Adrenal gland (tissue), 12 donors: ENCODE data around the gene CASP9. TPM values are rescaled to one million over a fixed set of nuclear protein-coding genes. Genes with fewer than 3 reads are reported as not detected.

Experiments
- DNase-seq, 7 donors: peaks; one replicate each; pipeline ENCODE4 v3.0.0-alpha.2; 2019 to 2020
- H3K27ac ChIP-seq, 5 donors: fragments of 200-600 bp; sonication (generic) in 4 of 5; 1 replicate in 3 of 5; 2 replicates in 2 of 5; pipeline versions ENCODE4 v1.5.1 to v1.8.0; 2016 to 2020; ENCODE audit warnings: mild to moderate bottlenecking in 1 of 5
- H3K27me3 ChIP-seq: fragments of 200-600 bp; 2 replicates; pipeline ENCODE4 v1.8.0; 2021
- H3K36me3 ChIP-seq, 2 donors: fragments of 200-600 bp; replicated peaks in 1 of 2; 1 replicate in 1 of 2; 2 replicates in 1 of 2; pipeline versions ENCODE4 v1.5.1 to v1.8.0; 2018 to 2022
- H3K4me1 ChIP-seq, 2 donors: fragments of 200-600 bp; replicated peaks in 1 of 2; 1 replicate in 1 of 2; 2 replicates in 1 of 2; pipeline versions ENCODE4 v1.5.1 to v1.8.0; 2018 to 2021
- H3K4me3 ChIP-seq, 4 donors: fragments of 200-600 bp; sonication (generic) in 3 of 4; one replicate each; pipeline ENCODE4 v1.5.1; 2016 to 2018
- H3K9me3 ChIP-seq, 3 donors: fragments of 200-600 bp; sonication (generic) in 1 of 3; replicated peaks in 1 of 3; 1 replicate in 2 of 3; 2 replicates in 1 of 3; pipeline versions ENCODE4 v1.5.1 to v1.8.0; 2016 to 2021
- POLR2A ChIP-seq, 2 donors: fragments of 450-650 bp; IDR thresholded peaks; one replicate each; pipeline ENCODE4 v1.6.1; 2017; ENCODE audit warnings: antibody characterized with exemption in 2 of 2, mild to moderate bottlenecking in 2 of 2, moderate library complexity in 1 of 2
- WGBS, 4 donors: extraction: QIAGEN DNeasy Blood & Tissue Kit in 2 of 4; methylation state at CpG; one replicate each; pipeline versions ENCODE4 v1.1.5 to v1.1.7; 2013 to 2017; 5-methylcytosine and 5-hydroxymethylcytosine counted together
- intact Hi-C, 2 donors: fragments of 100-400 bp; cut with DNase I; formaldehyde crosslinking; loops; one replicate each; pipeline versions ENCODE4 v1.14.1 to v1.15.0; 2022 to 2023
- polyA plus RNA-seq, 3 donors: library from polyadenylated mRNA; stranded (reverse); fragments of 200-250 nt in 2 of 3; fragments of 350-450 nt in 1 of 3; fragmentation: Illumina TruSeq in 1 of 3; extraction: RNeasy Lipid Tissue Mini Kit (QIAGEN cat#74804) in 1 of 3; gene quantifications; one replicate each; pipeline ENCODE4 v1.2.3, GENCODE V29; 2013 to 2014
- total RNA-seq, 9 donors: library from RNA; depleted of rRNA in 4 of 9; stranded (reverse); fragments of >200 nt in 4 of 9; fragments of 120-200 nt in 1 of 9; fragmentation: NEBNext Ultra II Directional in 1 of 9; extraction: Animal tissue kit (Norgen Biotek cat#: 25700) in 1 of 9; gene quantifications; one replicate each; pipeline versions ENCODE4 v1.1.0 to v1.2.4, GENCODE V29; 2013 to 2023
- TF ChIP-seq, protein P1 (sequence below), 6 experiments: fragments of 450-650 bp in 4 of 6; fragments of 200-600 bp in 2 of 6; sonication (generic) in 1 of 6; IDR thresholded peaks; 1 replicate in 5 of 6; 2 replicates in 1 of 6; pipeline versions ENCODE4 v1.5.1 to v1.8.0; 2016 to 2021; ENCODE audit warnings: antibody characterized with exemption in 6 of 6, mild to moderate bottlenecking in 2 of 6, moderate library complexity in 1 of 6
- donor health status: healthy with polysubstance abuse.
- donor health status: Bipolar disorder and iron deficiency.
- donor health status: DM: yes; HTN: yes; CAD: no.
- donor health status: DM: no; HTN: no; CAD: no.
- donor health status: DM: no; HTN: no; CAD: no.
- donor health status: DM: yes; HTN: yes; CAD: no.

Gene CASP9
- total and polyA plus RNA-seq, 12 donors = 16.1 to 132 (median 28.3) TPM

- H3K9me3 ChIP-seq = no peaks in the 10 kb centered on the region
- no peak overlapping the region for H3K27ac ChIP-seq
- H3K27me3 ChIP-seq = no peaks in the 10 kb centered on the region
- 95 to 100% (median 98%) methylated on average over 1 of the region's 1 CpG for WGBS, 4 donors
- peaks cover 0 to 30% of the 10 kb centered on the region in 2 donors for H3K36me3 ChIP-seq
- no peak for TF ChIP-seq POLR2A (IDR thresholded peaks at IDR 0.05)
- H3K4me1 ChIP-seq = no peaks in the 10 kb centered on the region
- intact Hi-C loops = no loop called here
- no peak for DNase-seq
- no peak overlapping the region for H3K4me3 ChIP-seq
Observed at GRCh38 chr1:15570861-15571260, 46.8 kb upstream of the CASP9 start.

DNA sequence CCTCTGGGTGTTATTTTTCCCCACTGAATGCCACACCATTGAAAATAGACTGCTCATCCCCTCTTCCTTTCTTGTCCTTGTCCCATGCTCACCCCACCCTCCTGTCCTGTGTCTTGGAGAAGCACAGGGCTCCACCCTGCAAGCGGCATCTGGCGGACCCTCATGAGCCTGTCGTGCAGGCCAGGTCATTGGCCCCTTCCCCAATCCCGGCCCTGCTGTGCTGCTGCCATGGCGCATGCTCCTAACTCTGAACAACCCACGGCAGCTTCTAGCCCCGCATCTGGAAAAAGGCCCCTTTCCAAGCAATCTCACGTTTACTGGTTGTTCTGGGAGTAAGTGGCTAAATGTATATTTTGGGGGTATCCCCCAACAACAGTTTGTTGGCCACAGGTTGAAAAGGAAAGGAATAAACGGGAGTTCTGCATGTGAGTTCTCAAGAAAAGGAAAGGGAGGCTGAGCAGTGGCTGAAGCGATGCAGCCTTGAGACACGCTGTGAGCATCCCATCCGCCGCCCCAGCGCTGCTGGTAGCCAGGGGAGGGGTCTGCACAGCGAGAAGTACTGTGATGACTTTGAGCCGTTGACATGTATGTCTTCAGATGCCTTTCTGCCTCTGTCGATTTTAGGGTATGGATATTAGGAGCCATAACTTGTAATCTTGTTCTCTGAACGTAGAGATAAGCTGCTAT, 44.5 kb upstream of the CASP9 start:
- Histone ChIP-seq H3K27ac (no peak overlapping the region), H3K4me3 (no peak overlapping the region), H3K4me1 (no peaks in the 10 kb centered on the region), H3K9me3 (no peaks in the 10 kb centered on the region), H3K27me3 (no peaks in the 10 kb centered on the region), H3K36me3 (peaks cover 0 to 53% of the 10 kb centered on the region in 2 donors)
- TF ChIP-seq POLR2A (IDR thresholded peaks at IDR 0.05) = no peak
- TF ChIP-seq, protein P1, sequence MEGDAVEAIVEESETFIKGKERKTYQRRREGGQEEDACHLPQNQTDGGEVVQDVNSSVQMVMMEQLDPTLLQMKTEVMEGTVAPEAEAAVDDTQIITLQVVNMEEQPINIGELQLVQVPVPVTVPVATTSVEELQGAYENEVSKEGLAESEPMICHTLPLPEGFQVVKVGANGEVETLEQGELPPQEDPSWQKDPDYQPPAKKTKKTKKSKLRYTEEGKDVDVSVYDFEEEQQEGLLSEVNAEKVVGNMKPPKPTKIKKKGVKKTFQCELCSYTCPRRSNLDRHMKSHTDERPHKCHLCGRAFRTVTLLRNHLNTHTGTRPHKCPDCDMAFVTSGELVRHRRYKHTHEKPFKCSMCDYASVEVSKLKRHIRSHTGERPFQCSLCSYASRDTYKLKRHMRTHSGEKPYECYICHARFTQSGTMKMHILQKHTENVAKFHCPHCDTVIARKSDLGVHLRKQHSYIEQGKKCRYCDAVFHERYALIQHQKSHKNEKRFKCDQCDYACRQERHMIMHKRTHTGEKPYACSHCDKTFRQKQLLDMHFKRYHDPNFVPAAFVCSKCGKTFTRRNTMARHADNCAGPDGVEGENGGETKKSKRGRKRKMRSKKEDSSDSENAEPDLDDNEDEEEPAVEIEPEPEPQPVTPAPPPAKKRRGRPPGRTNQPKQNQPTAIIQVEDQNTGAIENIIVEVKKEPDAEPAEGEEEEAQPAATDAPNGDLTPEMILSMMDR (IDR thresholded peaks at IDR 0.05) = no peak
- no peak for DNase-seq
- intact Hi-C loops = no loop called here
- WGBS, 4 donors = 91 to 95% (median 92%) methylated on average over 18 of the region's 18 CpGs

- H3K36me3 ChIP-seq = peaks cover 0 to 52% of the 10 kb centered on the region in 2 donors
- H3K27me3 ChIP-seq = no peaks in the 10 kb centered on the region
- 88 to 92% (median 91%) methylated on average over 12 of the region's 12 CpGs for WGBS, 4 donors
- no peaks in the 10 kb centered on the region for H3K4me1 ChIP-seq
- H3K27ac ChIP-seq = no peak overlapping the region
- DNase-seq = no peak
- H3K4me3 ChIP-seq = no peak overlapping the region
- intact Hi-C loops = no loop called here
- no peaks in the 10 kb centered on the region for H3K9me3 ChIP-seq
- TF ChIP-seq, protein P1 (IDR thresholded peaks at IDR 0.05) = no peak
- TF ChIP-seq POLR2A (IDR thresholded peaks at IDR 0.05) = no peak
Observed at GRCh38 chr1:15559189-15559810, 35.3 kb upstream of the CASP9 start.

GRCh38 chr1:15558516-15558915, 34.5 kb upstream of the CASP9 start:
- no peaks in the 10 kb centered on the region for H3K9me3 ChIP-seq
- intact Hi-C loops = no loop called here
- H3K36me3 ChIP-seq = peaks cover 0 to 44% of the 10 kb centered on the region in 2 donors
- no peak overlapping the region for H3K4me3 ChIP-seq
- H3K27me3 ChIP-seq = no peaks in the 10 kb centered on the region
- no peak overlapping the region for H3K27ac ChIP-seq
- TF ChIP-seq, protein P1 (IDR thresholded peaks at IDR 0.05) = no peak
- TF ChIP-seq POLR2A (IDR thresholded peaks at IDR 0.05) = no peak
- no peak for DNase-seq
- H3K4me1 ChIP-seq = no peaks in the 10 kb centered on the region
- WGBS, 4 donors = 91 to 97% (median 94%) methylated on average over 4 of the region's 4 CpGs
